D721Med (cell line): ENCODE measurements around the gene KDM4C.
A peak's percentile ranks its signal among the peaks of the same experiment; 100 is the strongest.

Experiments used
- DNase-seq: peaks from one replicate; pipeline ENCODE4 v3.0.0; 2011; ENCODE audit warnings: low spot score; ENCODE audit not compliant: insufficient read length
- FAIRE-seq: peaks from 2 replicates; lab custom pipeline; 2011; peaks lifted over from hg19 to GRCh38; lab: Jason Lieb, UNC
- TF ChIP-seq, protein P1 (sequence below): IDR thresholded peaks from 2 replicates; pipeline ENCODE4 v1.5.1; 2012; ENCODE audit warnings: mild to moderate bottlenecking, control low read depth; ENCODE audit not compliant: insufficient read depth; ENCODE audit errors: missing control alignments

The KDM4C gene

GRCh38 chr9:6922124-6922676 is 164.4 kb downstream of the KDM4C start:
- FAIRE-seq (no peak), DNase-seq (no peak)
- TF ChIP-seq, protein P1, sequence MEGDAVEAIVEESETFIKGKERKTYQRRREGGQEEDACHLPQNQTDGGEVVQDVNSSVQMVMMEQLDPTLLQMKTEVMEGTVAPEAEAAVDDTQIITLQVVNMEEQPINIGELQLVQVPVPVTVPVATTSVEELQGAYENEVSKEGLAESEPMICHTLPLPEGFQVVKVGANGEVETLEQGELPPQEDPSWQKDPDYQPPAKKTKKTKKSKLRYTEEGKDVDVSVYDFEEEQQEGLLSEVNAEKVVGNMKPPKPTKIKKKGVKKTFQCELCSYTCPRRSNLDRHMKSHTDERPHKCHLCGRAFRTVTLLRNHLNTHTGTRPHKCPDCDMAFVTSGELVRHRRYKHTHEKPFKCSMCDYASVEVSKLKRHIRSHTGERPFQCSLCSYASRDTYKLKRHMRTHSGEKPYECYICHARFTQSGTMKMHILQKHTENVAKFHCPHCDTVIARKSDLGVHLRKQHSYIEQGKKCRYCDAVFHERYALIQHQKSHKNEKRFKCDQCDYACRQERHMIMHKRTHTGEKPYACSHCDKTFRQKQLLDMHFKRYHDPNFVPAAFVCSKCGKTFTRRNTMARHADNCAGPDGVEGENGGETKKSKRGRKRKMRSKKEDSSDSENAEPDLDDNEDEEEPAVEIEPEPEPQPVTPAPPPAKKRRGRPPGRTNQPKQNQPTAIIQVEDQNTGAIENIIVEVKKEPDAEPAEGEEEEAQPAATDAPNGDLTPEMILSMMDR = no peak

DNA sequence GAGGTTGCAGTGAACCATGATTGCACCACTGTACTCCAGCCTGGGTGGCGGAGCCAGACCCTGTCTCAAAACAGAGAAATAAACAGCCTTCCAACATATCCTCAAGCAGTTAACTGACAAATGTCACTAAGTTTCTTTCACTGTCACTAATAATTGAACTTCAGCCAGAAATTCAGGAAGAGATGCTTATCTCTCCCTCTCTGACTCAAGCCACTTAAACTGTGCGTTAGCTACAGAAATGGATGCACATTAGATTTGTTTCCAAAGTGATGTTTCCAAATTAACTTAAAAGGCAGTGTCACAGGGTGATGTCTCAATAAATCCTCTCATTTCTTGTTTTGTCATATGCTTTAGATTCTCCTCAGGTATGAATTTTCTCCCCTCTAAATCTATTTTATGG is 164.9 kb downstream of the KDM4C start:
- FAIRE-seq = no peak
- DNase-seq = no peak
- TF ChIP-seq, protein P1 = no peak

GRCh38 chr9:6923086-6923485 is 165.3 kb downstream of the KDM4C start:
- DNase-seq = no peak
- no peak for FAIRE-seq
- TF ChIP-seq, protein P1 = no peak

- DNase-seq = no peak
- TF ChIP-seq, protein P1 = no peak
- FAIRE-seq = no peak
These were observed 166.4 kb downstream of the KDM4C start for GRCh38 chr9:6924149-6924548.

DNA sequence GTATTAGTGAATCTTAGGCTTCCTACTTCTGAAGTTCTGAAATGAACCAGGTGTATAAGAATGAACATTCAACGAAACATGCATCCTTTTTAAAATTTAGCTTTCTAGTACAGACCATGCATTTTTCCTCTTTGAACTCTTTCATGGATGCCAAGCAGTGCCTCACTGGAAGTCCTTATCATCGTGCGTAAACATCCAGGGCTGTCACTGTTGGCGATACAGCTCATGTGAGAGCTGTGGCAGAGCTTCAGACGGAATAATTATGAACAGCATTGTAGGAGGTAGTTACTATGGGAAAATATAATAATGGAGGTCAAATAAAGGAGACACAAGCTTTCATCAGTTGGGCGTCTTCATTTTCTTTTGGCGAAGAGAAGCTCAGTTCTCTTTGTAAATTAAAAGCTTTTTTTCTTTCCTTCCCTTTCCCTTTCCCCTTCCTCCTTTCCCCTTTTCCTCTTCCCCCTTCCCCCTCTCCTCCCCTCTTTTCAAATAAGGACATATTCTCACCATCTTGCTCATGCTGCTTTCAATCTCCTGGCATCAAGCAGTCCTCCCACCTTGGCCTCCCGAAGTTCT is 167.3 kb downstream of the KDM4C start:
- no peak for FAIRE-seq
- no peak for DNase-seq

GRCh38 chr9:6925836-6926235 is 168.1 kb downstream of the KDM4C start:
- peak; percentile 42 for DNase-seq
- TF ChIP-seq, protein P1 = no peak
- peak; percentile 88 for FAIRE-seq

More for the DNA sequence above, 167.3 kb downstream of the KDM4C start:
- TF ChIP-seq, protein P1 = no peak

DNA sequence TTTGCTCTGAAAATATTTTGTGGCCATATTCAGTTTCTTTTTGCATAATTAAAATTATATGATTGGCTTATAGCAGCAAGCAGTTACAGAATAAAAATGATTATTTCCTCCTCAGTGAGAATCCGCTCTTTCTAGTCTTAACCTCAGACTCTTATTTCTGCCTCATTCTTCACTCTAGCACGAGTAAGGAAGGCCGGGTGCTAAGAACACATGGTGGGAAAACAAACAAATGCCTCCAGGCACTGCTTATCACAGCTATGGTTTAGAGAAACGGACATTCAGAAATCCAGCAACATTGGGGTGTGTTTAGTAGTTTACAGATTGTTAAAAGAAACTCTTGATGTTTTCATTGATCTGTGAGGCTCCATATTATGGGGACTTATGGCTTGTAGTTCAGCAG is 168.7 kb downstream of the KDM4C start:
- FAIRE-seq (no peak), DNase-seq (no peak)
- TF ChIP-seq, protein P1 = no peak
